Subcutaneous abdominal adipose tissue (tissue), 5 donors: ENCODE measurements around the gene FAHD1.

Source experiments
- H3K27ac ChIP-seq: one replicate; pipeline ENCODE4 v1.7.0; 2013; ENCODE audit warnings: low read depth, mild to moderate bottlenecking, inconsistent platforms, low read length, moderate library complexity
- H3K27me3 ChIP-seq, 5 donors: one replicate each; pipeline ENCODE4 v1.7.0; 2013; ENCODE audit warnings: low read length in 5 of 5, inconsistent platforms in 1 of 5; ENCODE audit not compliant: control insufficient read depth in 5 of 5, insufficient read depth in 4 of 5
- H3K36me3 ChIP-seq, 5 donors: one replicate each; pipeline ENCODE4 v1.7.0; 2013; ENCODE audit warnings: low read length in 5 of 5; ENCODE audit not compliant: control insufficient read depth in 5 of 5, insufficient read depth in 5 of 5
- H3K4me1 ChIP-seq, 5 donors: one replicate each; pipeline ENCODE4 v1.7.0; 2013; ENCODE audit warnings: low read length in 5 of 5, mild to moderate bottlenecking in 3 of 5, moderate library complexity in 1 of 5; ENCODE audit not compliant: control insufficient read depth in 5 of 5, insufficient read depth in 5 of 5
- H3K4me3 ChIP-seq, 5 donors: one replicate each; pipeline ENCODE4 v1.7.0; 2013; ENCODE audit warnings: low read length in 5 of 5, low read depth in 1 of 5
- H3K9ac ChIP-seq, 5 donors: one replicate each; pipeline ENCODE4 v1.7.0; 2013; ENCODE audit warnings: low read length in 5 of 5, mild to moderate bottlenecking in 4 of 5, moderate library complexity in 3 of 5
- H3K9me3 ChIP-seq, 5 donors: one replicate each; pipeline ENCODE4 v1.7.0; 2013; ENCODE audit warnings: low read length in 5 of 5; ENCODE audit not compliant: control insufficient read depth in 5 of 5
- donor health status: healthy.
- donor health status: healthy.
- donor health status: healthy.
- donor health status: healthy.
- donor health status: healthy.

FAHD1 gene

GRCh38 chr16:1845985-1846384 lies 19.0 kb downstream of the FAHD1 start:
- Histone ChIP-seq H3K27me3 (peaks cover 0 to 1% (median 0%) of the 10 kb centered on the region in 5 donors), H3K9ac (no peak overlapping the region), H3K27ac (no peak overlapping the region), H3K4me1 (no peaks in the 10 kb centered on the region), H3K9me3 (no peaks in the 10 kb centered on the region), H3K4me3 (no peak overlapping the region), H3K36me3 (no peaks in the 10 kb centered on the region)

DNA sequence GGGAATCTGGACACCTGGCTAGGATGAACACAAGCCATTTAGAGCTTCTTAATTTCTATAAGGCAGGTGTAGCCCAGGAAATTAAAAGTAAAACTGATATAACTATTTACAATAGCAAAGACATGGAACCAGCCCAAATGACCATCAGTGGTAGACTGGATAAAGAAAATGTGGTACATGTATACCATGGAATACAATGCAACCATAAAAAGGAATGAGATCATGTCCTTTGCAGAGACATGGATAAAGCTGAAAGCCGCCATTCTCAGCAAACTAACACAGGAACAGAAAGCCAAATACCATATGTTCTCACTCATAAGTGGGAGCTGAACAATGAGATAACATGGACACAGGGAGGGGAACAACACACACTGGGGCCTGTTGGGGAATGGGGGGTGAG lies 19.4 kb downstream of the FAHD1 start:
- no peaks in the 10 kb centered on the region for H3K36me3 ChIP-seq
- H3K9ac ChIP-seq = no peak overlapping the region
- no peaks in the 10 kb centered on the region for H3K4me1 ChIP-seq
- H3K9me3 ChIP-seq = no peaks in the 10 kb centered on the region
- no peak overlapping the region for H3K4me3 ChIP-seq
- peaks cover 0 to 2% (median 0%) of the 10 kb centered on the region in 5 donors for H3K27me3 ChIP-seq
- H3K27ac ChIP-seq = no peak overlapping the region

DNA sequence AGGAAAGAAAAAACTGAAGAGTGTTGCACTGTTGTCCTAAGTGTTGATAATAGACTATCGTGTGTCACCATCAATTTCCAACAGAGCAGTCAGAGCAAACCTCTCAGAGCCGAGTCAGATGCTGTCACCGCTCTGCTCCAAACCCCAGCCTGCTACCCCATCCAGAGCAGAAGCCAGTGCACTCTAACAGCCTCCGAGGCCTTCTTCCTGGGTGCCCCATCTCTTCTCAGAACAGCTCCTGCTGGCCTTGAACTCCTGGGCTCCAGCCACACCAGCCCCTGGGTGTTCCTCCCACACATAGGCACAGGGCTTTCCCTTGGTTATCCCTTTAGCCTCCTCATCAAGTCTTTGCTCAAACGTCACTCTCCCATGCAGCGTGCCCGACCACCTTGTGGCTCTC lies 24.0 kb downstream of the FAHD1 start:
- H3K27ac ChIP-seq = no peak overlapping the region
- no peak overlapping the region for H3K4me3 ChIP-seq
- H3K27me3 ChIP-seq = peaks cover 0 to 12% (median 7%) of the 10 kb centered on the region in 5 donors
- no peaks in the 10 kb centered on the region for H3K9me3 ChIP-seq
- H3K9ac ChIP-seq = no peak overlapping the region
- H3K4me1 ChIP-seq = no peaks in the 10 kb centered on the region
- no peaks in the 10 kb centered on the region for H3K36me3 ChIP-seq

DNA sequence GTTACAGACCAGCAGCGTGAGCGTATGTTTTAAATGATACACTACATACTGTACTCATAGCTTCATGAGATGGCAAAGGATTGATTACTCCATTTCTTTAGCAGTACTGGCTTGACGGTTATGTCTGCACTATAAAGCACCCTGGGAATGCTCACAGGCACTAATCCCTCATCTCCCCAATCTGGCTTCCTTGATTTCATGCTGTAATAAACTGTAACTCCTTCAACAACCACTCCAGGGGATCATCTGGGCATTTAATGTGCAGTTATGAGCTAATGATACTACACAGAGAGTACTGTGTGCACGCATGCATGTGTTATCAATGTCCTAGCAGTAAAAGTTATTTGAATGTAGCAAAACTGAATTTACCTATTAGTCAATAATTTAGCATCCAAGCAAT lies 24.8 kb downstream of the FAHD1 start:
- Histone ChIP-seq H3K27ac (no peak overlapping the region), H3K9ac (no peak overlapping the region), H3K4me3 (no peak overlapping the region), H3K4me1 (no peaks in the 10 kb centered on the region), H3K36me3 (no peaks in the 10 kb centered on the region), H3K27me3 (peaks cover 0 to 12% (median 7%) of the 10 kb centered on the region in 5 donors), H3K9me3 (no peaks in the 10 kb centered on the region)

- Histone ChIP-seq H3K9ac (no peak overlapping the region), H3K36me3 (no peaks in the 10 kb centered on the region), H3K4me1 (no peaks in the 10 kb centered on the region), H3K27me3 (peaks cover 0 to 33% (median 14%) of the 10 kb centered on the region in 5 donors), H3K27ac (no peak overlapping the region), H3K9me3 (no peaks in the 10 kb centered on the region), H3K4me3 (no peak overlapping the region)
These were observed 30.6 kb downstream of the FAHD1 start for GRCh38 chr16:1857433-1858097.

GRCh38 chr16:1858189-1858865 lies 31.3 kb downstream of the FAHD1 start:
- no peak overlapping the region for H3K9ac ChIP-seq
- H3K27me3 ChIP-seq = peaks cover 0 to 32% (median 14%) of the 10 kb centered on the region in 5 donors
- H3K4me1 ChIP-seq = no peaks in the 10 kb centered on the region
- no peak overlapping the region for H3K4me3 ChIP-seq
- H3K36me3 ChIP-seq = no peaks in the 10 kb centered on the region
- H3K27ac ChIP-seq = no peak overlapping the region
- H3K9me3 ChIP-seq = no peaks in the 10 kb centered on the region

GRCh38 chr16:1859650-1860049 lies 32.6 kb downstream of the FAHD1 start:
- Histone ChIP-seq H3K36me3 (no peaks in the 10 kb centered on the region), H3K9me3 (no peaks in the 10 kb centered on the region), H3K4me3 (no peak overlapping the region), H3K27ac (no peak overlapping the region), H3K4me1 (peaks cover 0 to 3% (median 0%) of the 10 kb centered on the region in 5 donors), H3K27me3 (peaks cover 0 to 23% (median 11%) of the 10 kb centered on the region in 5 donors), H3K9ac (no peak overlapping the region)

DNA sequence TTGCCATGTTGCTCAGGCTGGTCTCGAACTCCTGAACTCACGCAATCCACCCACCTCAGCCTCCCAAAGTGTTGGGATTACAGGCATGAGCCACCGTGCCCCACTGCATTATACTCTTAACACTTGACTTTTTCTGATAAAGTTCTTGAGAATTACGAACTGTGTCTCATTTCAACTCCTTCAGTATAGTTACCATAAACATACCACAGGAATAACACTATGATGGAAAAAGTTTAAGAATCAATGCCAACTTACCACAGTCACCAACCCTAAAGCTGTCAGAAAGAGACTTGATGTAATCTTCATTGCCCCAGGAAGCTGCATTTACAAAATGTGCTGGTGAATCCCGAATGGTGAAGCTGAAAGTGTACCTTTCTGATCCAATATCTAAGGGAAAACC lies 34.7 kb downstream of the FAHD1 start:
- H3K27ac ChIP-seq = no peak overlapping the region
- H3K4me3 ChIP-seq = no peak overlapping the region
- H3K9ac ChIP-seq = no peak overlapping the region
- H3K4me1 ChIP-seq = peaks cover 0 to 3% (median 0%) of the 10 kb centered on the region in 5 donors
- no peaks in the 10 kb centered on the region for H3K9me3 ChIP-seq
- H3K27me3 ChIP-seq = peaks cover 0 to 23% (median 11%) of the 10 kb centered on the region in 5 donors
- no peaks in the 10 kb centered on the region for H3K36me3 ChIP-seq

GRCh38 chr16:1862394-1862793 lies 35.4 kb downstream of the FAHD1 start:
- H3K36me3 ChIP-seq = no peaks in the 10 kb centered on the region

GRCh38 chr16:1863681-1864460 lies 36.9 kb downstream of the FAHD1 start:
- Histone ChIP-seq H3K27me3 (peaks cover 0 to 11% (median 5%) of the 10 kb centered on the region in 5 donors), H3K36me3 (no peaks in the 10 kb centered on the region), H3K4me3 (no peak overlapping the region), H3K9me3 (no peaks in the 10 kb centered on the region), H3K4me1 (peaks cover 0 to 3% (median 0%) of the 10 kb centered on the region in 5 donors), H3K9ac (no peak overlapping the region), H3K27ac (no peak overlapping the region)

More at GRCh38 chr16:1862394-1862793, 35.4 kb downstream of the FAHD1 start:
- Histone ChIP-seq H3K4me3 (no peak overlapping the region), H3K27ac (no peak overlapping the region), H3K9ac (no peak overlapping the region), H3K27me3 (peaks cover 0 to 19% (median 11%) of the 10 kb centered on the region in 5 donors), H3K9me3 (no peaks in the 10 kb centered on the region), H3K4me1 (peaks cover 0 to 3% (median 0%) of the 10 kb centered on the region in 5 donors)
